Activated CD4-positive, alpha-beta T cell treated with anti-CD3 and anti-CD28 coated beads, Interleukin-2, amount 10 ng/mL, durations not matched to agents 24 days and 14 days (primary cell): ENCODE measurements around the gene ZNF8. TPM values are rescaled to one million over a fixed set of nuclear protein-coding genes. Genes with fewer than 3 reads are reported as not detected.

Source experiments
- DNase-seq: peaks from one replicate; pipeline ENCODE4 v3.0.0; 2022
- H3K27ac Mint-ChIP-seq: one replicate; pipeline ENCODE4 v1.8.0; 2022; ENCODE audit warnings: mild to moderate bottlenecking, mixed read lengths
- H3K27me3 Mint-ChIP-seq: one replicate; pipeline ENCODE4 v1.8.0; 2022; ENCODE audit warnings: mixed read lengths
- H3K36me3 Mint-ChIP-seq: one replicate; pipeline ENCODE4 v1.8.0; 2022; ENCODE audit warnings: low read depth, mild to moderate bottlenecking, mixed read lengths
- H3K4me1 Mint-ChIP-seq: one replicate; pipeline ENCODE4 v1.8.0; 2021; ENCODE audit warnings: mixed read lengths
- H3K4me3 Mint-ChIP-seq: one replicate; pipeline ENCODE4 v1.8.0; 2022; ENCODE audit warnings: mild to moderate bottlenecking, moderate library complexity, mixed read lengths
- H3K9me3 Mint-ChIP-seq: one replicate; pipeline ENCODE4 v1.8.0; 2021; ENCODE audit warnings: mixed read lengths
- intact Hi-C: fragments of 100-400 bp; cut with micrococcal nuclease; formaldehyde crosslinking; loops from one replicate; pipeline ENCODE4 v1.15.1; 2023
- total RNA-seq: library from RNA; stranded (reverse); gene quantifications from 2 replicates; pipeline ENCODE4 v1.2.3, GENCODE V29; 2022

Gene ZNF8
- total RNA-seq, 1 donor from 2014 or later: 4.8 TPM

GRCh38 chr19:58277197-58277596, 1.6 kb upstream of the ZNF8 start:
- peak overlapping the region; percentile 24 for H3K4me3 Mint-ChIP-seq

GRCh38 chr19:58277748-58278540, 811 bp upstream of the ZNF8 start:
- Mint-ChIP-seq H3K27me3 (no peaks in the 10 kb centered on the region), H3K4me3 (peak overlapping the region; percentile 99), H3K27ac (peak overlapping the region; percentile 97), H3K9me3 (peaks cover 26% of the 10 kb centered on the region), H3K4me1 (peaks cover 26% of the 10 kb centered on the region), H3K36me3 (peaks cover 76% of the 10 kb centered on the region)
- DNase-seq: no peak
- intact Hi-C loops: loop anchor here (1.0 to 2.0 kb wide), 7 partner anchors 27 to 189 kb away; partner anchors contain the start of genes ERVK3-1, RPS5, ZNF132 and ZNF274

More at GRCh38 chr19:58277197-58277596, 1.6 kb upstream of the ZNF8 start:
- Mint-ChIP-seq H3K27me3 (no peaks in the 10 kb centered on the region), H3K36me3 (peaks cover 77% of the 10 kb centered on the region), H3K9me3 (peaks cover 26% of the 10 kb centered on the region), H3K4me1 (peaks cover 26% of the 10 kb centered on the region), H3K27ac (peak overlapping the region; percentile 58)
- intact Hi-C loops: no loop called here
- no peak for DNase-seq

GRCh38 chr19:58279042-58279924, 528 bp downstream of the ZNF8 start:
- intact Hi-C loops: loop anchor here (2.0 kb wide), 2 partner anchors 50 to 188 kb away; partner anchors contain the start of genes ZNF324 and ZNF544
- Mint-ChIP-seq H3K27me3 (no peaks in the 10 kb centered on the region), H3K4me1 (peaks cover 26% of the 10 kb centered on the region), H3K4me3 (peak overlapping the region; percentile 99), H3K36me3 (peaks cover 78% of the 10 kb centered on the region), H3K27ac (peak overlapping the region; percentile 97), H3K9me3 (peaks cover 26% of the 10 kb centered on the region)
- DNase-seq: peak; percentile 83

- intact Hi-C loops: loop anchor here (2.0 kb wide), 2 partner anchors 51 to 187 kb away; partner anchors contain the start of genes ZNF324 and ZNF544
These were observed 1.2 kb downstream of the ZNF8 start for GRCh38 chr19:58279925-58280316.

GRCh38 chr19:58284199-58284598, 5.4 kb downstream of the ZNF8 start:
- H3K4me3 Mint-ChIP-seq: no peak overlapping the region
- intact Hi-C loops: no loop called here
- no peak for DNase-seq
- H3K9me3 Mint-ChIP-seq: peaks cover 22% of the 10 kb centered on the region
- H3K36me3 Mint-ChIP-seq: peaks cover 83% of the 10 kb centered on the region
- peaks cover 18% of the 10 kb centered on the region for H3K4me1 Mint-ChIP-seq
- H3K27me3 Mint-ChIP-seq: no peaks in the 10 kb centered on the region
- no peak overlapping the region for H3K27ac Mint-ChIP-seq

More at GRCh38 chr19:58279925-58280316, 1.2 kb downstream of the ZNF8 start:
- H3K4me3 Mint-ChIP-seq: peak overlapping the region; percentile 99
- H3K27ac Mint-ChIP-seq: peak overlapping the region; percentile 97
- H3K9me3 Mint-ChIP-seq: peaks cover 23% of the 10 kb centered on the region
- H3K4me1 Mint-ChIP-seq: peaks cover 26% of the 10 kb centered on the region
- peaks cover 74% of the 10 kb centered on the region for H3K36me3 Mint-ChIP-seq
- no peak for DNase-seq
- no peaks in the 10 kb centered on the region for H3K27me3 Mint-ChIP-seq

- no peak overlapping the region for H3K27ac Mint-ChIP-seq
- no peak for DNase-seq
- intact Hi-C loops: no loop called here
- no peaks in the 10 kb centered on the region for H3K4me1 Mint-ChIP-seq
- no peaks in the 10 kb centered on the region for H3K27me3 Mint-ChIP-seq
- peaks cover 92% of the 10 kb centered on the region for H3K36me3 Mint-ChIP-seq
- peaks cover 38% of the 10 kb centered on the region for H3K9me3 Mint-ChIP-seq
- no peak overlapping the region for H3K4me3 Mint-ChIP-seq
These were observed 13.2 kb downstream of the ZNF8 start for GRCh38 chr19:58291943-58292342.

GRCh38 chr19:58294743-58295374, 16.1 kb downstream of the ZNF8 start:
- Mint-ChIP-seq H3K27ac (no peak overlapping the region), H3K9me3 (peaks cover 36% of the 10 kb centered on the region), H3K36me3 (peaks cover 83% of the 10 kb centered on the region), H3K27me3 (no peaks in the 10 kb centered on the region), H3K4me1 (no peaks in the 10 kb centered on the region), H3K4me3 (no peak overlapping the region)
- intact Hi-C loops: no loop called here
- DNase-seq: no peak

- Mint-ChIP-seq H3K27me3 (no peaks in the 10 kb centered on the region), H3K4me3 (no peak overlapping the region), H3K4me1 (no peaks in the 10 kb centered on the region), H3K27ac (no peak overlapping the region), H3K36me3 (peaks cover 88% of the 10 kb centered on the region), H3K9me3 (peaks cover 40% of the 10 kb centered on the region)
- intact Hi-C loops: no loop called here
- no peak for DNase-seq
These were observed 17.3 kb downstream of the ZNF8 start for GRCh38 chr19:58296104-58296503.

- H3K27ac Mint-ChIP-seq: no peak overlapping the region
- no peak for DNase-seq
- no peaks in the 10 kb centered on the region for H3K27me3 Mint-ChIP-seq
- H3K4me1 Mint-ChIP-seq: peaks cover 11% of the 10 kb centered on the region
- intact Hi-C loops: no loop called here
- H3K36me3 Mint-ChIP-seq: peaks cover 78% of the 10 kb centered on the region
- H3K4me3 Mint-ChIP-seq: no peak overlapping the region
- peaks cover 24% of the 10 kb centered on the region for H3K9me3 Mint-ChIP-seq
These were observed 21.9 kb downstream of the ZNF8 start for GRCh38 chr19:58300620-58301019.

GRCh38 chr19:58304255-58304654, 25.5 kb downstream of the ZNF8 start:
- Mint-ChIP-seq H3K27me3 (no peaks in the 10 kb centered on the region), H3K4me1 (peaks cover 32% of the 10 kb centered on the region), H3K27ac (peak overlapping the region; percentile 96), H3K9me3 (peaks cover 19% of the 10 kb centered on the region), H3K36me3 (peaks cover 83% of the 10 kb centered on the region), H3K4me3 (peak overlapping the region; percentile 90)
- intact Hi-C loops: loop anchor here (2.0 kb wide), 1 partner anchor 77 kb away; the partner anchor contains the start of gene ZNF837
- no peak for DNase-seq

GRCh38 chr19:58304748-58305064, 26.0 kb downstream of the ZNF8 start:
- H3K27ac Mint-ChIP-seq: peak overlapping the region; percentile 96
- peaks cover 35% of the 10 kb centered on the region for H3K4me1 Mint-ChIP-seq
- DNase-seq: no peak
- H3K9me3 Mint-ChIP-seq: peaks cover 23% of the 10 kb centered on the region
- intact Hi-C loops: loop anchor here (1.0 to 5.0 kb wide), 10 partner anchors 23 to 1064 kb away; partner anchors contain the start of genes MZF1, ZNF132, ZNF274 and ZNF446
- H3K4me3 Mint-ChIP-seq: peak overlapping the region; percentile 90
- H3K36me3 Mint-ChIP-seq: peaks cover 86% of the 10 kb centered on the region
- no peaks in the 10 kb centered on the region for H3K27me3 Mint-ChIP-seq

- H3K4me1 Mint-ChIP-seq: peaks cover 35% of the 10 kb centered on the region
- H3K36me3 Mint-ChIP-seq: peaks cover 86% of the 10 kb centered on the region
- intact Hi-C loops: loop anchor here (1.0 to 5.0 kb wide), 10 partner anchors 22 to 1065 kb away; partner anchors contain the start of genes MZF1, ZNF132, ZNF274 and ZNF446
- peak; percentile 98 for DNase-seq
- H3K27me3 Mint-ChIP-seq: no peaks in the 10 kb centered on the region
- H3K27ac Mint-ChIP-seq: peak within 1 kb of the TSS; percentile 96
- H3K9me3 Mint-ChIP-seq: peaks cover 23% of the 10 kb centered on the region
- peak within 1 kb of the TSS; percentile 90 for H3K4me3 Mint-ChIP-seq
These were observed 26.5 kb downstream of the ZNF8 start, which contains the start of gene ERVK3-1 for GRCh38 chr19:58305065-58305931. Gene ERVK3-1 (plus strand): TSS chr19:58305377. CDS start chr19:58312169, 6,792 bp downstream.
